ENCODE results near the gene KRTAP5-8. TPM values are rescaled to one million over a fixed set of nuclear protein-coding genes. Genes with fewer than 3 reads are reported as not detected.

The KRTAP5-8 gene
- total and polyA plus RNA-seq, 4 donors: not detected

GRCh38 chr11:71525938-71526495 is 11.8 kb upstream of the KRTAP5-8 start:
- Histone ChIP-seq H3K9me3 (ENCODE audit: control insufficient read depth in 4 of 4, low read length in 3 of 4) (no peaks in the 10 kb centered on the region), H3K4me1 (ENCODE audit: control insufficient read depth in 4 of 4, insufficient read depth in 4 of 4, low read length in 3 of 4) (peaks cover 14 to 16% (median 15%) of the 10 kb centered on the region in 4 donors), H3K4me3 (ENCODE audit: low read depth in 1 of 3, low read length in 3 of 3) (no peak overlapping the region), H3K9ac (ENCODE audit: low read depth in 1 of 2, low read length in 2 of 2) (no peak overlapping the region), H3K27ac (ENCODE audit: low read depth in 1 of 2, low read length in 2 of 2) (peak overlapping the region; percentile 66 to 76), H3K36me3 (ENCODE audit: control insufficient read depth in 4 of 4, insufficient read depth in 3 of 4, low read depth in 1 of 4, low read length in 3 of 4) (no peaks in the 10 kb centered on the region), H3K27me3 (ENCODE audit: control insufficient read depth in 4 of 4, insufficient read depth in 4 of 4, low read length in 3 of 4) (no peaks in the 10 kb centered on the region)
- WGBS: 70% methylated on average over 2 of the region's 2 CpGs
- peak; percentile 31 for TF ChIP-seq YY1 (IDR thresholded peaks at IDR 0.05)
- peak; percentile 97 for TF ChIP-seq HNF4A (conservative IDR thresholded peaks at IDR 0.05)
- TF ChIP-seq NR2F2 (IDR thresholded peaks at IDR 0.05): no peak
- TF ChIP-seq EGR1 (IDR thresholded peaks at IDR 0.05; ENCODE audit: low read depth in 2 of 2): peak in 1 of 2 donors; percentile 50
- TF ChIP-seq HNF4G (IDR thresholded peaks at IDR 0.05): peak; percentile 94
- no peak for TF ChIP-seq RAD21 (IDR thresholded peaks at IDR 0.05)
- TF ChIP-seq FOXA1 (IDR thresholded peaks at IDR 0.05): peak; percentile 62
- TF ChIP-seq, protein P1, sequence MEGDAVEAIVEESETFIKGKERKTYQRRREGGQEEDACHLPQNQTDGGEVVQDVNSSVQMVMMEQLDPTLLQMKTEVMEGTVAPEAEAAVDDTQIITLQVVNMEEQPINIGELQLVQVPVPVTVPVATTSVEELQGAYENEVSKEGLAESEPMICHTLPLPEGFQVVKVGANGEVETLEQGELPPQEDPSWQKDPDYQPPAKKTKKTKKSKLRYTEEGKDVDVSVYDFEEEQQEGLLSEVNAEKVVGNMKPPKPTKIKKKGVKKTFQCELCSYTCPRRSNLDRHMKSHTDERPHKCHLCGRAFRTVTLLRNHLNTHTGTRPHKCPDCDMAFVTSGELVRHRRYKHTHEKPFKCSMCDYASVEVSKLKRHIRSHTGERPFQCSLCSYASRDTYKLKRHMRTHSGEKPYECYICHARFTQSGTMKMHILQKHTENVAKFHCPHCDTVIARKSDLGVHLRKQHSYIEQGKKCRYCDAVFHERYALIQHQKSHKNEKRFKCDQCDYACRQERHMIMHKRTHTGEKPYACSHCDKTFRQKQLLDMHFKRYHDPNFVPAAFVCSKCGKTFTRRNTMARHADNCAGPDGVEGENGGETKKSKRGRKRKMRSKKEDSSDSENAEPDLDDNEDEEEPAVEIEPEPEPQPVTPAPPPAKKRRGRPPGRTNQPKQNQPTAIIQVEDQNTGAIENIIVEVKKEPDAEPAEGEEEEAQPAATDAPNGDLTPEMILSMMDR (IDR thresholded peaks at IDR 0.05; ENCODE audit: low read depth, low read length, missing input control): no peak
- peak; percentile 84 for TF ChIP-seq SP1 (IDR thresholded peaks at IDR 0.05)
- TF ChIP-seq, protein P2, sequence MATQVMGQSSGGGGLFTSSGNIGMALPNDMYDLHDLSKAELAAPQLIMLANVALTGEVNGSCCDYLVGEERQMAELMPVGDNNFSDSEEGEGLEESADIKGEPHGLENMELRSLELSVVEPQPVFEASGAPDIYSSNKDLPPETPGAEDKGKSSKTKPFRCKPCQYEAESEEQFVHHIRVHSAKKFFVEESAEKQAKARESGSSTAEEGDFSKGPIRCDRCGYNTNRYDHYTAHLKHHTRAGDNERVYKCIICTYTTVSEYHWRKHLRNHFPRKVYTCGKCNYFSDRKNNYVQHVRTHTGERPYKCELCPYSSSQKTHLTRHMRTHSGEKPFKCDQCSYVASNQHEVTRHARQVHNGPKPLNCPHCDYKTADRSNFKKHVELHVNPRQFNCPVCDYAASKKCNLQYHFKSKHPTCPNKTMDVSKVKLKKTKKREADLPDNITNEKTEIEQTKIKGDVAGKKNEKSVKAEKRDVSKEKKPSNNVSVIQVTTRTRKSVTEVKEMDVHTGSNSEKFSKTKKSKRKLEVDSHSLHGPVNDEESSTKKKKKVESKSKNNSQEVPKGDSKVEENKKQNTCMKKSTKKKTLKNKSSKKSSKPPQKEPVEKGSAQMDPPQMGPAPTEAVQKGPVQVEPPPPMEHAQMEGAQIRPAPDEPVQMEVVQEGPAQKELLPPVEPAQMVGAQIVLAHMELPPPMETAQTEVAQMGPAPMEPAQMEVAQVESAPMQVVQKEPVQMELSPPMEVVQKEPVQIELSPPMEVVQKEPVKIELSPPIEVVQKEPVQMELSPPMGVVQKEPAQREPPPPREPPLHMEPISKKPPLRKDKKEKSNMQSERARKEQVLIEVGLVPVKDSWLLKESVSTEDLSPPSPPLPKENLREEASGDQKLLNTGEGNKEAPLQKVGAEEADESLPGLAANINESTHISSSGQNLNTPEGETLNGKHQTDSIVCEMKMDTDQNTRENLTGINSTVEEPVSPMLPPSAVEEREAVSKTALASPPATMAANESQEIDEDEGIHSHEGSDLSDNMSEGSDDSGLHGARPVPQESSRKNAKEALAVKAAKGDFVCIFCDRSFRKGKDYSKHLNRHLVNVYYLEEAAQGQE (IDR thresholded peaks at IDR 0.05): peak; percentile 36
- TF ChIP-seq RXRA (IDR thresholded peaks at IDR 0.05): peak; percentile 73 to 84
- TF ChIP-seq, protein P3, sequence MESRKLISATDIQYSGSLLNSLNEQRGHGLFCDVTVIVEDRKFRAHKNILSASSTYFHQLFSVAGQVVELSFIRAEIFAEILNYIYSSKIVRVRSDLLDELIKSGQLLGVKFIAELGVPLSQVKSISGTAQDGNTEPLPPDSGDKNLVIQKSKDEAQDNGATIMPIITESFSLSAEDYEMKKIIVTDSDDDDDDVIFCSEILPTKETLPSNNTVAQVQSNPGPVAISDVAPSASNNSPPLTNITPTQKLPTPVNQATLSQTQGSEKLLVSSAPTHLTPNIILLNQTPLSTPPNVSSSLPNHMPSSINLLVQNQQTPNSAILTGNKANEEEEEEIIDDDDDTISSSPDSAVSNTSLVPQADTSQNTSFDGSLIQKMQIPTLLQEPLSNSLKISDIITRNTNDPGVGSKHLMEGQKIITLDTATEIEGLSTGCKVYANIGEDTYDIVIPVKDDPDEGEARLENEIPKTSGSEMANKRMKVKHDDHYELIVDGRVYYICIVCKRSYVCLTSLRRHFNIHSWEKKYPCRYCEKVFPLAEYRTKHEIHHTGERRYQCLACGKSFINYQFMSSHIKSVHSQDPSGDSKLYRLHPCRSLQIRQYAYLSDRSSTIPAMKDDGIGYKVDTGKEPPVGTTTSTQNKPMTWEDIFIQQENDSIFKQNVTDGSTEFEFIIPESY (IDR thresholded peaks at IDR 0.05): no peak
- peak; percentile 55 to 75 for TF ChIP-seq JUND (IDR thresholded peaks at IDR 0.05)
- TF ChIP-seq MAX (IDR thresholded peaks at IDR 0.05): peak; percentile 67
- peak; percentile 81 for TF ChIP-seq FOXA2 (IDR thresholded peaks at IDR 0.05)
- no peak for DNase-seq (ENCODE audit: low spot score)
